K562 (cell line): ENCODE data around the gene ANKRD11.

ENCODE experiments used
- EP300 ChIP-seq: IDR thresholded peaks from 2 replicates; pipeline ENCODE4 v1.6.1; 2012; ENCODE audit warnings: low read length, improper control_type of control experiment
- FOXM1 ChIP-seq, 2 experiments: fragments of 450-650 bp in 1 of 2; sonication (generic) in 1 of 2; formaldehyde crosslinking in 1 of 2; IDR thresholded peaks; 2 replicates each; pipeline versions ENCODE4 v1.6.1 to v1.9.0; 2017 to 2022; ENCODE audit warnings: low read depth in 2 of 2, mild to moderate bottlenecking in 2 of 2, missing genetic modification reagents in 1 of 2, moderate library complexity in 1 of 2
- NFIC ChIP-seq: fragments of 450-650 bp; IDR thresholded peaks from 2 replicates; pipeline ENCODE4 v1.6.1; 2017; ENCODE audit warnings: mild to moderate bottlenecking, inconsistent platforms
- RAD21 ChIP-seq, 2 experiments: fragments of 250-450 bp in 1 of 2; fragments of 450-650 bp in 1 of 2; sonication (Bioruptor Pico) in 1 of 2; formaldehyde crosslinking in 1 of 2; IDR thresholded peaks in 1 of 2; conservative IDR thresholded peaks in 1 of 2; 2 replicates each; pipeline versions ENCODE4 v1.4.0 to v1.8.0; 2020 to 2022; ENCODE audit warnings: mild to moderate bottlenecking in 2 of 2, moderate library complexity in 1 of 2
- RNF2 ChIP-seq: sonication (generic); IDR thresholded peaks from 2 replicates; pipeline ENCODE4 v1.6.1; 2016
- TARDBP ChIP-seq: fragments of 450-650 bp; IDR thresholded peaks from 2 replicates; pipeline ENCODE4 v1.6.1; 2016
- TF ChIP-seq, protein P1 (sequence below): fragments of 450-650 bp; formaldehyde crosslinking; IDR thresholded peaks from 2 replicates; pipeline ENCODE4 v1.4.0; 2022; ENCODE audit warnings: missing genetic modification characterization
- TF ChIP-seq, protein P2 (sequence below), 3 experiments: IDR thresholded peaks in 2 of 3; conservative IDR thresholded peaks in 1 of 3; 2 replicates each; pipeline ENCODE4 v1.5.1; 2011 to 2012; ENCODE audit warnings: low read length in 3 of 3, mild to moderate bottlenecking in 3 of 3, control low read depth in 2 of 3, improper control_type of control experiment in 1 of 3, inconsistent platforms in 1 of 3, low read depth in 1 of 3, mixed read lengths in 1 of 3, moderate library complexity in 1 of 3; ENCODE audit not compliant: insufficient read depth in 2 of 3
- TF ChIP-seq, protein P3 (sequence below): sonication (generic); formaldehyde crosslinking; IDR thresholded peaks from 2 replicates; pipeline ENCODE4 v1.8.1; 2023; ENCODE audit warnings: mild to moderate bottlenecking, missing genetic modification reagents
- TF ChIP-seq, protein P4 (sequence below): sonication (generic); formaldehyde crosslinking; IDR thresholded peaks from 2 replicates; pipeline ENCODE4 v1.9.0; 2022; ENCODE audit warnings: mild to moderate bottlenecking, missing genetic modification reagents
- TF ChIP-seq, protein P5 (sequence below): IDR thresholded peaks from 3 replicates; pipeline ENCODE4 v1.6.1; 2011; ENCODE audit warnings: borderline replicate concordance, mild to moderate bottlenecking; ENCODE audit not compliant: insufficient read length, insufficient read depth

DNA sequence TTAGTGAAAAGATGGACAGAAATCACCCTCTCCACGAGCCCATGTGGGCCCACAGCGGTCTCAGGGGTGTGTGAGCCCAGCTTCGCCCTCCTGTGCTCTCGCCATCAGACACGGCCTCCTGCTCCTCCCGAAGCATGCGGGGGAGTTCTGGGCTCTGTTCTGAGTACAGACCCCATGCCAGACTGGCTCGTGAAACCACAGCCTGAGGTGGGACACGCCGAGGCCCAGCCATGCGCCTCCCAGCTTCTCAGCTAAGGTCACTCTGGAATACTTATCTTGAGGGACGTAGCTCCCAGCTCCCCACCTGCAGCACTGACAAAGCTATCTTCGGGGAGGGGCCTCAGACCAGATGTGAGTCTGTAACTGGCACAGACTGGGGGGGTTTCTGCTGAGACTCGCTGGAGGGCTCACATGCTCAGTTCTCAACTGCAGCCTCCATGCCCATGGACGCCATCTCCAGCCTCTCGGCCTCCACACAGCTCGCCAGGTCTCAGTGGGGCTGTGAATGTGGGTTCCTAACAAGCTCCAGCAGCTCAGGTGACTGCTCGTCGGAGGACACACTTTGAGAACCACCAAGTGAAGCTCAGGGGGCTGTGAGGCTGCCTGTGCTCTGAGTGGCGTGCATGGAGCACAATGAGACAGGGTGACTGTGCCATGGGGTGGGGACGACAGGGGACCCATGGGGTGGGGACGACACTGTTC lies 177.6 kb downstream of the ANKRD11 start:
- TF ChIP-seq EP300 (no peak), NFIC (no peak), FOXM1 (IDR thresholded peaks at IDR 0.05; ENCODE audit: low read depth) (no peak), FOXM1 (CRISPR knock-in tag; IDR thresholded peaks at IDR 0.05; ENCODE audit: low read depth) (no peak), TARDBP (no peak), RNF2 (no peak), RAD21 (CRISPR knock-in tag; conservative IDR thresholded peaks at IDR 0.05 in 1 of 2, IDR thresholded peaks at IDR 0.05 in 1 of 2) (no peak)
- TF ChIP-seq, protein P1, sequence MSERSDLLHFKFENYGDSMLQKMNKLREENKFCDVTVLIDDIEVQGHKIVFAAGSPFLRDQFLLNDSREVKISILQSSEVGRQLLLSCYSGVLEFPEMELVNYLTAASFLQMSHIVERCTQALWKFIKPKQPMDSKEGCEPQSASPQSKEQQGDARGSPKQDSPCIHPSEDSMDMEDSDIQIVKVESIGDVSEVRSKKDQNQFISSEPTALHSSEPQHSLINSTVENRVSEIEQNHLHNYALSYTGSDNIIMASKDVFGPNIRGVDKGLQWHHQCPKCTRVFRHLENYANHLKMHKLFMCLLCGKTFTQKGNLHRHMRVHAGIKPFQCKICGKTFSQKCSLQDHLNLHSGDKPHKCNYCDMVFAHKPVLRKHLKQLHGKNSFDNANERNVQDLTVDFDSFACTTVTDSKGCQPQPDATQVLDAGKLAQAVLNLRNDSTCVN (CRISPR knock-in tag) = no peak
- TF ChIP-seq, protein P2, sequence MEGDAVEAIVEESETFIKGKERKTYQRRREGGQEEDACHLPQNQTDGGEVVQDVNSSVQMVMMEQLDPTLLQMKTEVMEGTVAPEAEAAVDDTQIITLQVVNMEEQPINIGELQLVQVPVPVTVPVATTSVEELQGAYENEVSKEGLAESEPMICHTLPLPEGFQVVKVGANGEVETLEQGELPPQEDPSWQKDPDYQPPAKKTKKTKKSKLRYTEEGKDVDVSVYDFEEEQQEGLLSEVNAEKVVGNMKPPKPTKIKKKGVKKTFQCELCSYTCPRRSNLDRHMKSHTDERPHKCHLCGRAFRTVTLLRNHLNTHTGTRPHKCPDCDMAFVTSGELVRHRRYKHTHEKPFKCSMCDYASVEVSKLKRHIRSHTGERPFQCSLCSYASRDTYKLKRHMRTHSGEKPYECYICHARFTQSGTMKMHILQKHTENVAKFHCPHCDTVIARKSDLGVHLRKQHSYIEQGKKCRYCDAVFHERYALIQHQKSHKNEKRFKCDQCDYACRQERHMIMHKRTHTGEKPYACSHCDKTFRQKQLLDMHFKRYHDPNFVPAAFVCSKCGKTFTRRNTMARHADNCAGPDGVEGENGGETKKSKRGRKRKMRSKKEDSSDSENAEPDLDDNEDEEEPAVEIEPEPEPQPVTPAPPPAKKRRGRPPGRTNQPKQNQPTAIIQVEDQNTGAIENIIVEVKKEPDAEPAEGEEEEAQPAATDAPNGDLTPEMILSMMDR (IDR thresholded peaks at IDR 0.05 in 2 of 3, conservative IDR thresholded peaks at IDR 0.05 in 1 of 3; ENCODE audit: insufficient read depth in 2 of 3, low read depth in 1 of 3, low read length in 3 of 3) = no peak
- TF ChIP-seq, protein P3, sequence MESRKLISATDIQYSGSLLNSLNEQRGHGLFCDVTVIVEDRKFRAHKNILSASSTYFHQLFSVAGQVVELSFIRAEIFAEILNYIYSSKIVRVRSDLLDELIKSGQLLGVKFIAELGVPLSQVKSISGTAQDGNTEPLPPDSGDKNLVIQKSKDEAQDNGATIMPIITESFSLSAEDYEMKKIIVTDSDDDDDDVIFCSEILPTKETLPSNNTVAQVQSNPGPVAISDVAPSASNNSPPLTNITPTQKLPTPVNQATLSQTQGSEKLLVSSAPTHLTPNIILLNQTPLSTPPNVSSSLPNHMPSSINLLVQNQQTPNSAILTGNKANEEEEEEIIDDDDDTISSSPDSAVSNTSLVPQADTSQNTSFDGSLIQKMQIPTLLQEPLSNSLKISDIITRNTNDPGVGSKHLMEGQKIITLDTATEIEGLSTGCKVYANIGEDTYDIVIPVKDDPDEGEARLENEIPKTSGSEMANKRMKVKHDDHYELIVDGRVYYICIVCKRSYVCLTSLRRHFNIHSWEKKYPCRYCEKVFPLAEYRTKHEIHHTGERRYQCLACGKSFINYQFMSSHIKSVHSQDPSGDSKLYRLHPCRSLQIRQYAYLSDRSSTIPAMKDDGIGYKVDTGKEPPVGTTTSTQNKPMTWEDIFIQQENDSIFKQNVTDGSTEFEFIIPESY (CRISPR knock-in tag) = no peak
- TF ChIP-seq, protein P4, sequence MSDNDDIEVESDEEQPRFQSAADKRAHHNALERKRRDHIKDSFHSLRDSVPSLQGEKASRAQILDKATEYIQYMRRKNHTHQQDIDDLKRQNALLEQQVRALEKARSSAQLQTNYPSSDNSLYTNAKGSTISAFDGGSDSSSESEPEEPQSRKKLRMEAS = no peak
- TF ChIP-seq, protein P5, sequence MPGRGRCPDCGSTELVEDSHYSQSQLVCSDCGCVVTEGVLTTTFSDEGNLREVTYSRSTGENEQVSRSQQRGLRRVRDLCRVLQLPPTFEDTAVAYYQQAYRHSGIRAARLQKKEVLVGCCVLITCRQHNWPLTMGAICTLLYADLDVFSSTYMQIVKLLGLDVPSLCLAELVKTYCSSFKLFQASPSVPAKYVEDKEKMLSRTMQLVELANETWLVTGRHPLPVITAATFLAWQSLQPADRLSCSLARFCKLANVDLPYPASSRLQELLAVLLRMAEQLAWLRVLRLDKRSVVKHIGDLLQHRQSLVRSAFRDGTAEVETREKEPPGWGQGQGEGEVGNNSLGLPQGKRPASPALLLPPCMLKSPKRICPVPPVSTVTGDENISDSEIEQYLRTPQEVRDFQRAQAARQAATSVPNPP = no peak
